WTC11 (cell line): ENCODE results near the gene TMEM86B.

Experiments used
- CBFB ChIP-seq: sonication (generic); formaldehyde crosslinking; IDR thresholded peaks from 2 replicates; pipeline ENCODE4 v1.8.1; 2022; ENCODE audit warnings: mild to moderate bottlenecking, low read depth, missing genetic modification reagents
- EMX1 ChIP-seq: fragments of 250-450 bp; sonication (Bioruptor Pico); IDR thresholded peaks from 2 replicates; pipeline ENCODE4 v1.8.0; 2021; ENCODE audit warnings: mild to moderate bottlenecking
- ESRRA ChIP-seq: sonication (generic); formaldehyde crosslinking; IDR thresholded peaks from 2 replicates; pipeline ENCODE4 v1.8.1; 2022; ENCODE audit warnings: mild to moderate bottlenecking, missing genetic modification reagents, borderline replicate concordance
- ETV6 ChIP-seq: sonication (generic); formaldehyde crosslinking; IDR thresholded peaks from 2 replicates; pipeline ENCODE4 v1.8.1; 2022; ENCODE audit warnings: mild to moderate bottlenecking, missing genetic modification reagents
- FOXP1 ChIP-seq: sonication (generic); formaldehyde crosslinking; IDR thresholded peaks from 2 replicates; pipeline ENCODE4 v1.8.0; 2022; ENCODE audit warnings: missing genetic modification reagents, mild to moderate bottlenecking, moderate library complexity, borderline replicate concordance
- NFYB ChIP-seq: sonication (generic); formaldehyde crosslinking; conservative IDR thresholded peaks from 2 replicates; pipeline ENCODE4 v1.8.0; 2022; ENCODE audit warnings: low read depth, missing genetic modification reagents
- NR3C1 ChIP-seq: sonication (generic); formaldehyde crosslinking; conservative IDR thresholded peaks from 2 replicates; pipeline ENCODE4 v1.8.1; 2023; ENCODE audit warnings: low read depth, mild to moderate bottlenecking, missing genetic modification reagents
- ZNF232 ChIP-seq: sonication (generic); formaldehyde crosslinking; IDR thresholded peaks from 2 replicates; pipeline ENCODE4 v1.8.0; 2022; ENCODE audit warnings: mild to moderate bottlenecking, missing genetic modification reagents
- TF ChIP-seq, protein P1 (sequence below): fragments of 200-600 bp; IDR thresholded peaks from 2 replicates; pipeline ENCODE4 v1.8.0; 2022; ENCODE audit warnings: antibody characterized with exemption
- TF ChIP-seq, protein P2 (sequence below): sonication (generic); formaldehyde crosslinking; IDR thresholded peaks from 2 replicates; pipeline ENCODE4 v1.8.1; 2023; ENCODE audit warnings: mild to moderate bottlenecking, moderate library complexity, missing genetic modification reagents
- TF ChIP-seq, protein P3 (sequence below): sonication (generic); formaldehyde crosslinking; IDR thresholded peaks from 2 replicates; pipeline ENCODE4 v1.8.0; 2022; ENCODE audit warnings: mild to moderate bottlenecking, missing genetic modification reagents
- TF ChIP-seq, protein P4 (sequence below): sonication (generic); formaldehyde crosslinking; conservative IDR thresholded peaks from 2 replicates; pipeline ENCODE4 v1.8.1; 2022; ENCODE audit warnings: mild to moderate bottlenecking, missing genetic modification reagents
- TF ChIP-seq, protein P5 (sequence below): sonication (generic); formaldehyde crosslinking; IDR thresholded peaks from 2 replicates; pipeline ENCODE4 v1.8.1; 2023; ENCODE audit warnings: mild to moderate bottlenecking, missing genetic modification reagents, moderate library complexity

DNA sequence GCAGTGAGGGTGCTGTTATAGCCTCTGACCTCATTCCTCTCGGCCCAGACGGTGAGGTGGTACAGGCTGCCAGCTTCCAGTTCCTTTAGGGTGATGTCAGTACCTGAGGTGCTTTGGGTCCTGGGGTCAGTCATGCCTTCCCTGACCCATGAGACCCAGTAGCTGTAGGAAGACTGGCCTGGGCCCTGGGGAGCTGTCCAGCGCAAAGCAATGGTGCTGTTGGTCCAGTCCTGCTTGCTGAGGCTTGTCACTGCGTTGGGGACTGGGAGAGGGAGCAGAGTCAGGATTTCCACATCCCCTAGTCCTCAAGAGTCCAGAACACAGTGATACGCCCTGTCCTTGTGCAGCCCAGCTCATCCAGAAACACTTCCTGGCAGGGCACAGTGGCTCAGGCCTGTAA is 29.9 kb downstream of the TMEM86B start:
- TF ChIP-seq, protein P1, sequence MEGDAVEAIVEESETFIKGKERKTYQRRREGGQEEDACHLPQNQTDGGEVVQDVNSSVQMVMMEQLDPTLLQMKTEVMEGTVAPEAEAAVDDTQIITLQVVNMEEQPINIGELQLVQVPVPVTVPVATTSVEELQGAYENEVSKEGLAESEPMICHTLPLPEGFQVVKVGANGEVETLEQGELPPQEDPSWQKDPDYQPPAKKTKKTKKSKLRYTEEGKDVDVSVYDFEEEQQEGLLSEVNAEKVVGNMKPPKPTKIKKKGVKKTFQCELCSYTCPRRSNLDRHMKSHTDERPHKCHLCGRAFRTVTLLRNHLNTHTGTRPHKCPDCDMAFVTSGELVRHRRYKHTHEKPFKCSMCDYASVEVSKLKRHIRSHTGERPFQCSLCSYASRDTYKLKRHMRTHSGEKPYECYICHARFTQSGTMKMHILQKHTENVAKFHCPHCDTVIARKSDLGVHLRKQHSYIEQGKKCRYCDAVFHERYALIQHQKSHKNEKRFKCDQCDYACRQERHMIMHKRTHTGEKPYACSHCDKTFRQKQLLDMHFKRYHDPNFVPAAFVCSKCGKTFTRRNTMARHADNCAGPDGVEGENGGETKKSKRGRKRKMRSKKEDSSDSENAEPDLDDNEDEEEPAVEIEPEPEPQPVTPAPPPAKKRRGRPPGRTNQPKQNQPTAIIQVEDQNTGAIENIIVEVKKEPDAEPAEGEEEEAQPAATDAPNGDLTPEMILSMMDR = no peak
- TF ChIP-seq, protein P2, sequence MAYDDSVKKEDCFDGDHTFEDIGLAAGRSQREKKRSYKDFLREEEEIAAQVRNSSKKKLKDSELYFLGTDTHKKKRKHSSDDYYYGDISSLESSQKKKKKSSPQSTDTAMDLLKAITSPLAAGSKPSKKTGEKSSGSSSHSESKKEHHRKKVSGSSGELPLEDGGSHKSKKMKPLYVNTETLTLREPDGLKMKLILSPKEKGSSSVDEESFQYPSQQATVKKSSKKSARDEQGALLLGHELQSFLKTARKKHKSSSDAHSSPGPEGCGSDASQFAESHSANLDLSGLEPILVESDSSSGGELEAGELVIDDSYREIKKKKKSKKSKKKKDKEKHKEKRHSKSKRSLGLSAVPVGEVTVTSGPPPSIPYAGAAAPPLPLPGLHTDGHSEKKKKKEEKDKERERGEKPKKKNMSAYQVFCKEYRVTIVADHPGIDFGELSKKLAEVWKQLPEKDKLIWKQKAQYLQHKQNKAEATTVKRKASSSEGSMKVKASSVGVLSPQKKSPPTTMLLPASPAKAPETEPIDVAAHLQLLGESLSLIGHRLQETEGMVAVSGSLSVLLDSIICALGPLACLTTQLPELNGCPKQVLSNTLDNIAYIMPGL (CRISPR knock-in tag) = no peak
- TF ChIP-seq, protein P3, sequence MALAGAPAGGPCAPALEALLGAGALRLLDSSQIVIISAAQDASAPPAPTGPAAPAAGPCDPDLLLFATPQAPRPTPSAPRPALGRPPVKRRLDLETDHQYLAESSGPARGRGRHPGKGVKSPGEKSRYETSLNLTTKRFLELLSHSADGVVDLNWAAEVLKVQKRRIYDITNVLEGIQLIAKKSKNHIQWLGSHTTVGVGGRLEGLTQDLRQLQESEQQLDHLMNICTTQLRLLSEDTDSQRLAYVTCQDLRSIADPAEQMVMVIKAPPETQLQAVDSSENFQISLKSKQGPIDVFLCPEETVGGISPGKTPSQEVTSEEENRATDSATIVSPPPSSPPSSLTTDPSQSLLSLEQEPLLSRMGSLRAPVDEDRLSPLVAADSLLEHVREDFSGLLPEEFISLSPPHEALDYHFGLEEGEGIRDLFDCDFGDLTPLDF (CRISPR knock-in tag) = no peak
- TF ChIP-seq ETV6 (CRISPR knock-in tag) = no peak
- TF ChIP-seq, protein P4, sequence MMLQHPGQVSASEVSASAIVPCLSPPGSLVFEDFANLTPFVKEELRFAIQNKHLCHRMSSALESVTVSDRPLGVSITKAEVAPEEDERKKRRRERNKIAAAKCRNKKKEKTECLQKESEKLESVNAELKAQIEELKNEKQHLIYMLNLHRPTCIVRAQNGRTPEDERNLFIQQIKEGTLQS = no peak
- no peak for TF ChIP-seq ESRRA (CRISPR knock-in tag)
- no peak for TF ChIP-seq EMX1 (CRISPR knock-in tag)
- TF ChIP-seq, protein P5, sequence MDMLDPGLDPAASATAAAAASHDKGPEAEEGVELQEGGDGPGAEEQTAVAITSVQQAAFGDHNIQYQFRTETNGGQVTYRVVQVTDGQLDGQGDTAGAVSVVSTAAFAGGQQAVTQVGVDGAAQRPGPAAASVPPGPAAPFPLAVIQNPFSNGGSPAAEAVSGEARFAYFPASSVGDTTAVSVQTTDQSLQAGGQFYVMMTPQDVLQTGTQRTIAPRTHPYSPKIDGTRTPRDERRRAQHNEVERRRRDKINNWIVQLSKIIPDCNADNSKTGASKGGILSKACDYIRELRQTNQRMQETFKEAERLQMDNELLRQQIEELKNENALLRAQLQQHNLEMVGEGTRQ (CRISPR knock-in tag) = no peak
- TF ChIP-seq NR3C1 (CRISPR knock-in tag) = no peak
- TF ChIP-seq CBFB = no peak
- TF ChIP-seq NFYB (CRISPR knock-in tag) = no peak
- TF ChIP-seq ZNF232 (CRISPR knock-in tag) = no peak
- TF ChIP-seq FOXP1 = no peak
